ENCODE measurements around the gene CTNND1. TPM values are rescaled to one million over a fixed set of nuclear protein-coding genes. Genes with fewer than 3 reads are reported as not detected.

The CTNND1 gene
- total and polyA plus RNA-seq, 2 experiments from 2014 or later, result 66.9 to 101 TPM

DNA sequence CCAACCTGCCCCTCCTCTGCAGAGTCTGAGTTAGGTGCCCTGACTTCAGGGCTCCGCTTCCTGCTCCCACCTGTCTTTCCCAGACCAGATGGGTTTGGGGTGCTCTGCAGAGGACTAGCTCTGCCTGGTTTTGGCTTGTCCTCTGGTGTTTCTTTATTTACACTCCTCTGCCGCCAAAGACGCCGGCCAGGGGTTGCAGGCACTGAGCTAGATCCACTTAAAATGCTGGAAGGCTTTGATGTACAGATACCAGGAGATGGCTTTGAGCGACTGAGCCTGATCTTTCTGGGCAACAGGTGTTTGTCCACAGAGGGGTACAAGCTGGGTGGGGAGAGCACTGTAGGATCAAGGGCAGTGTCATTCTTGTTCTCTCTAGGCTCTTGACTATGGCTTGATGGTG lies 16.4 kb upstream of the CTNND1 start:
- Histone ChIP-seq H3K9me2 (ENCODE audit: insufficient read depth) (no peaks in the 10 kb centered on the region), H4K20me1 (ENCODE audit: insufficient read depth) (no peaks in the 10 kb centered on the region), H3K79me2 (ENCODE audit: insufficient read depth) (peaks cover 26% of the 10 kb centered on the region), H3K27ac (no peak overlapping the region), H3K27me3 (replicated peaks; ENCODE audit: insufficient read depth) (no peaks in the 10 kb centered on the region), H3K9me3 (ENCODE audit: low read depth) (no peaks in the 10 kb centered on the region), H3K4me3 (no peak overlapping the region), H3K36me3 (ENCODE audit: low read depth) (peaks cover 11% of the 10 kb centered on the region), H3K4me2 (ENCODE audit: unreplicated experiment) (no peak overlapping the region), H3K9ac (no peak overlapping the region), H2AFZ (no peak overlapping the region), H3F3A (ENCODE audit: insufficient read depth) (peaks cover 20% of the 10 kb centered on the region), H3K4me1 (ENCODE audit: insufficient read depth) (peaks cover 11% of the 10 kb centered on the region)
- WGBS, 2 experiments (ENCODE audit: low coverage in 1 of 2, low lambda C conversion rate in 2 of 2, missing lambda C conversion rate in 2 of 2), result 89 to 90% methylated on average over 5 of the region's 5 CpGs
- no peak for TF ChIP-seq EZH2phosphoT487 (IDR thresholded peaks at IDR 0.05; ENCODE audit: insufficient read depth, low read depth)
- TF ChIP-seq EZH2 (IDR thresholded peaks at IDR 0.05; ENCODE audit: insufficient read depth, poor library complexity, severe bottlenecking), result no peak
- in situ Hi-C loops (cut with MboI), result loop anchor here (10.0 kb wide), 1 partner anchor 770 kb away; no protein-coding TSS in a partner anchor
- no peak for DNase-seq

GRCh38 chr11:57746920-57747319 lies 14.7 kb upstream of the CTNND1 start:
- peaks cover 11% of the 10 kb centered on the region for H3K36me3 ChIP-seq (ENCODE audit: low read depth)
- no peaks in the 10 kb centered on the region for H3K27me3 ChIP-seq (replicated peaks; ENCODE audit: insufficient read depth)
- DNase-seq, result no peak
- WGBS, 2 experiments (ENCODE audit: low coverage in 1 of 2, low lambda C conversion rate in 2 of 2, missing lambda C conversion rate in 2 of 2), result 53 to 62% methylated on average over 1 of the region's 1 CpG
- no peak overlapping the region for H3K27ac ChIP-seq
- H2AFZ ChIP-seq, result no peak overlapping the region
- H3F3A ChIP-seq (ENCODE audit: insufficient read depth), result peaks cover 12% of the 10 kb centered on the region
- TF ChIP-seq EZH2 (IDR thresholded peaks at IDR 0.05; ENCODE audit: insufficient read depth, poor library complexity, severe bottlenecking) (no peak), EZH2phosphoT487 (IDR thresholded peaks at IDR 0.05; ENCODE audit: insufficient read depth, low read depth) (no peak)
- H3K4me1 ChIP-seq (ENCODE audit: insufficient read depth), result peaks cover 4% of the 10 kb centered on the region; the same call in 1 of the 2 replicates
- H3K9me3 ChIP-seq (ENCODE audit: low read depth), result no peaks in the 10 kb centered on the region
- H3K9ac ChIP-seq, result no peak overlapping the region
- no peak overlapping the region for H3K4me2 ChIP-seq (ENCODE audit: unreplicated experiment)
- no peak overlapping the region for H3K4me3 ChIP-seq
- in situ Hi-C loops (cut with MboI), result loop anchor here (10.0 kb wide), 1 partner anchor 768 kb away; no protein-coding TSS in a partner anchor
- H3K9me2 ChIP-seq (ENCODE audit: insufficient read depth), result no peaks in the 10 kb centered on the region
- no peaks in the 10 kb centered on the region for H4K20me1 ChIP-seq (ENCODE audit: insufficient read depth)
- peaks cover 22% of the 10 kb centered on the region for H3K79me2 ChIP-seq (ENCODE audit: insufficient read depth)

DNA sequence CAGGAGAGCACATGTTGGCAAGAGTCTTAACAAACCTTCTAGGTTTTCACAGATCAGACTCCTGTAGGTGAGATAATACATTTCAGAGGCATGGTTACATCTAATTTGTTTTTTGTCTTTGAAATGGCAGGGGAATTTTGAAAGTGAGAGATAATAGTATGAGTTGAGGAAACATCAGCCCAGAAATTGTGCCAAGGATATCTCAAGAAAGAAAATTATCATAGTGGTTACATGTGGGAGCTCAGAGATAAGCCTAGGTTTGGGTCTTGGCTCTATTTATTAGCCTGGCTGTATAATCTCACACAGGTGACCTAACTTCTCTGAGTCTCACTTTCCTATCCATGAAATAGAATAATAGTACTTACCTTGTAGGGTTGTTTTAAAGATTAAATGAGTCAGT lies 10.4 kb upstream of the CTNND1 start:
- no peak for TF ChIP-seq EZH2 (IDR thresholded peaks at IDR 0.05; ENCODE audit: insufficient read depth, poor library complexity, severe bottlenecking)
- no peak for TF ChIP-seq EZH2phosphoT487 (IDR thresholded peaks at IDR 0.05; ENCODE audit: insufficient read depth, low read depth)
- Histone ChIP-seq H2AFZ (no peak overlapping the region), H3F3A (ENCODE audit: insufficient read depth) (peaks cover 12% of the 10 kb centered on the region), H3K4me3 (no peak overlapping the region), H3K36me3 (ENCODE audit: low read depth) (no peaks in the 10 kb centered on the region), H3K27me3 (replicated peaks; ENCODE audit: insufficient read depth) (no peaks in the 10 kb centered on the region), H4K20me1 (ENCODE audit: insufficient read depth) (no peaks in the 10 kb centered on the region), H3K9ac (no peak overlapping the region), H3K9me3 (ENCODE audit: low read depth) (no peaks in the 10 kb centered on the region), H3K4me1 (ENCODE audit: insufficient read depth) (no peaks in the 10 kb centered on the region), H3K27ac (no peak overlapping the region), H3K9me2 (ENCODE audit: insufficient read depth) (no peaks in the 10 kb centered on the region), H3K4me2 (ENCODE audit: unreplicated experiment) (no peak overlapping the region), H3K79me2 (ENCODE audit: insufficient read depth) (no peaks in the 10 kb centered on the region)
- in situ Hi-C loops (cut with MboI), result loop anchor here (10.0 kb wide), 1 partner anchor 54 kb away; no protein-coding TSS in a partner anchor
- DNase-seq, result no peak

DNA sequence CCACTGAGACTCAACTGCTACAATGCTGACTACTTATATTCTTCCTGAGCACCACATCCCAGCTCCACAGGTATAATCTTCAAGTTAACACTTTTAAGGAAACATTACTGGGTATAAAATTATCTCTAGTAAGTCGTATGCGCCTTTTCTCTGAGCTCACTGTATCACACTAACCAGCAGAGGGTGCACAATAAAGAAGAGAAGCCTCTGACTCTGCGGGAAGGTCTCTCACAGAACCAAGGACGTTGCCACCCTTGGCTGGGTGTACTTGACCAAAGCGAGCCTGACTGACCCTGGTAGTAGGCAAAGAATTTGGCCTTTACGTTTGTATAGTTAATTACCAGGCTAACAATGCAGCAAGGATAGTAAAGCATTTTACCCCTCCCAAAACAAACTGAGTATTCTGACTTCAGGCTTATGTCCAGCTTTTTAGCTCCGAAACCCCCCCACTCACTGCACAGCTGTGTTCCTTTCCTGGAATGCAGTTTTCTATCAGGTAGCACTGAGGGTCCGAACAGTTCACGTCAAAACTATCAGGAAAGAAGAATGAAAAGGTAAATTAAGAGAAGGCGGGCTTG lies 9.8 kb upstream of the CTNND1 start, which contains the start of gene BTBD18:
BTBD18 (minus strand) TSS at position 144 of the 578 bp plus-strand sequence. CDS start 631 bp downstream, outside the sequence.
- DNase-seq, result peak; percentile 82

More for the DNA sequence above, 9.8 kb upstream of the CTNND1 start, which contains the start of gene BTBD18:
- Histone ChIP-seq H3K4me1 (ENCODE audit: insufficient read depth) (no peaks in the 10 kb centered on the region), H3K27me3 (replicated peaks; ENCODE audit: insufficient read depth) (no peaks in the 10 kb centered on the region), H3K4me3 (no peak within 1 kb of the TSS), H3K36me3 (ENCODE audit: low read depth) (no peaks in the 10 kb centered on the region), H2AFZ (no peak within 1 kb of the TSS), H3K9ac (no peak within 1 kb of the TSS), H3K9me3 (ENCODE audit: low read depth) (no peaks in the 10 kb centered on the region), H3K4me2 (ENCODE audit: unreplicated experiment) (no peak within 1 kb of the TSS), H3K9me2 (ENCODE audit: insufficient read depth) (no peaks in the 10 kb centered on the region), H3F3A (ENCODE audit: insufficient read depth) (peaks cover 12% of the 10 kb centered on the region), H3K27ac (no peak within 1 kb of the TSS), H4K20me1 (ENCODE audit: insufficient read depth) (no peaks in the 10 kb centered on the region), H3K79me2 (ENCODE audit: insufficient read depth) (no peaks in the 10 kb centered on the region)
- no peak for TF ChIP-seq EZH2phosphoT487 (IDR thresholded peaks at IDR 0.05; ENCODE audit: insufficient read depth, low read depth)
- in situ Hi-C loops (cut with MboI), result loop anchor here (10.0 kb wide), 1 partner anchor 53 kb away; no protein-coding TSS in a partner anchor
- 36 to 41% methylated on average over 10 of the region's 10 CpGs for WGBS, 2 experiments (ENCODE audit: low coverage in 1 of 2, low lambda C conversion rate in 2 of 2, missing lambda C conversion rate in 2 of 2)

Data from GM23248 (cell line).